Esophagus muscularis mucosa (tissue), 3 donors: ENCODE measurements around the gene CPD.

ENCODE experiments used
- CTCF ChIP-seq, 3 experiments: fragments of 200-600 bp in 2 of 3; fragments of 450-650 bp in 1 of 3; sonication (generic) in 2 of 3; IDR thresholded peaks; one replicate each; pipeline ENCODE4 v1.5.1; 2017 to 2019; ENCODE audit warnings: antibody characterized with exemption in 3 of 3, mild to moderate bottlenecking in 2 of 3, moderate library complexity in 1 of 3
- POLR2A ChIP-seq: fragments of 450-650 bp; IDR thresholded peaks from one replicate; pipeline ENCODE4 v1.6.1; 2017; ENCODE audit warnings: antibody characterized with exemption, moderate library complexity, mild to moderate bottlenecking, low read depth
- POLR2AphosphoS5 ChIP-seq, 2 donors: sonication (generic); formaldehyde crosslinking; IDR thresholded peaks; one replicate each; pipeline ENCODE4 v1.6.1; 2017; ENCODE audit warnings: antibody characterized with exemption in 2 of 2

- TF ChIP-seq POLR2AphosphoS5 (IDR thresholded peaks at IDR 0.05) (no peak), CTCF (IDR thresholded peaks at IDR 0.05) (no peak), POLR2A (no peak)
Observed at GRCh38 chr17:30506481-30506880, 127.8 kb downstream of the CPD start.
